Measurements from ENCODE around the gene PRKCA. TPM values are rescaled to one million over a fixed set of nuclear protein-coding genes. Genes with fewer than 3 reads are reported as not detected.

PRKCA gene
- total and polyA plus RNA-seq, 9 of the 15 experiments (the other 6 are each of a cell fraction or from before 2014, with no cell fraction given) = 3.2 to 33.0 (median 17.8) TPM

DNA sequence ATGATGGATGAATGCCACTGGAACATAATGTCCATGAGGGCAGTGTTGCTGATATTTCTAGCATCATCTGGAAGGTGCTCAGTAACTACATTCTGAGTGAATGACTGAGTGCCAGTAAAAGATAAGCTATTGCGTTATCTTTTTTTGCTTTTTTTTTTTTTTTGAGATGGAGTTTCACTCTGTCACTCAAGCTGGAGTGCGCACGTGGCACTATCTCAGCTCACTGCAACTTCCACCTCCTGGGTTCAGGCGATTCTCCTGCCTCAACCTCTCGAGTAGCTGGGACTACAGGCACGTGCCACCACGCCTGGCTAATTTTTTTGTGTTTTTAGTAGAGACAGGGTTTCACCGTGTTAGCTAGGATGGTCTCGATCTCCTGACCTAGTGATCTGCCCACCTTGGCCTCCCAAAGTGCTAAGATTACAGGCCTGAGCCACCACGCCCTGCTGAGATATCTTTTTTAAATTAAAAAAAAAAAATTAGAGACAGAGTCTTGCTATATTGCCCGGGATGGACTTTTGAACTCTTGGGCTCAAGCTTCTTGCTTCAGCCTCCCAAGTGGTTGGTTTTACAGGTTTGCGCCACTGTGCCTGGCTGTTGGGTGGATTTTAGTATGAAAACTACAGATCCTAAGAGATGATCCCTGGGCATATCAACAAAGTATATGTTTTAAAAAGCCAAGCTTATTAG is 43.7 kb downstream of the PRKCA start (continued):
- TF ChIP-seq, protein P1, sequence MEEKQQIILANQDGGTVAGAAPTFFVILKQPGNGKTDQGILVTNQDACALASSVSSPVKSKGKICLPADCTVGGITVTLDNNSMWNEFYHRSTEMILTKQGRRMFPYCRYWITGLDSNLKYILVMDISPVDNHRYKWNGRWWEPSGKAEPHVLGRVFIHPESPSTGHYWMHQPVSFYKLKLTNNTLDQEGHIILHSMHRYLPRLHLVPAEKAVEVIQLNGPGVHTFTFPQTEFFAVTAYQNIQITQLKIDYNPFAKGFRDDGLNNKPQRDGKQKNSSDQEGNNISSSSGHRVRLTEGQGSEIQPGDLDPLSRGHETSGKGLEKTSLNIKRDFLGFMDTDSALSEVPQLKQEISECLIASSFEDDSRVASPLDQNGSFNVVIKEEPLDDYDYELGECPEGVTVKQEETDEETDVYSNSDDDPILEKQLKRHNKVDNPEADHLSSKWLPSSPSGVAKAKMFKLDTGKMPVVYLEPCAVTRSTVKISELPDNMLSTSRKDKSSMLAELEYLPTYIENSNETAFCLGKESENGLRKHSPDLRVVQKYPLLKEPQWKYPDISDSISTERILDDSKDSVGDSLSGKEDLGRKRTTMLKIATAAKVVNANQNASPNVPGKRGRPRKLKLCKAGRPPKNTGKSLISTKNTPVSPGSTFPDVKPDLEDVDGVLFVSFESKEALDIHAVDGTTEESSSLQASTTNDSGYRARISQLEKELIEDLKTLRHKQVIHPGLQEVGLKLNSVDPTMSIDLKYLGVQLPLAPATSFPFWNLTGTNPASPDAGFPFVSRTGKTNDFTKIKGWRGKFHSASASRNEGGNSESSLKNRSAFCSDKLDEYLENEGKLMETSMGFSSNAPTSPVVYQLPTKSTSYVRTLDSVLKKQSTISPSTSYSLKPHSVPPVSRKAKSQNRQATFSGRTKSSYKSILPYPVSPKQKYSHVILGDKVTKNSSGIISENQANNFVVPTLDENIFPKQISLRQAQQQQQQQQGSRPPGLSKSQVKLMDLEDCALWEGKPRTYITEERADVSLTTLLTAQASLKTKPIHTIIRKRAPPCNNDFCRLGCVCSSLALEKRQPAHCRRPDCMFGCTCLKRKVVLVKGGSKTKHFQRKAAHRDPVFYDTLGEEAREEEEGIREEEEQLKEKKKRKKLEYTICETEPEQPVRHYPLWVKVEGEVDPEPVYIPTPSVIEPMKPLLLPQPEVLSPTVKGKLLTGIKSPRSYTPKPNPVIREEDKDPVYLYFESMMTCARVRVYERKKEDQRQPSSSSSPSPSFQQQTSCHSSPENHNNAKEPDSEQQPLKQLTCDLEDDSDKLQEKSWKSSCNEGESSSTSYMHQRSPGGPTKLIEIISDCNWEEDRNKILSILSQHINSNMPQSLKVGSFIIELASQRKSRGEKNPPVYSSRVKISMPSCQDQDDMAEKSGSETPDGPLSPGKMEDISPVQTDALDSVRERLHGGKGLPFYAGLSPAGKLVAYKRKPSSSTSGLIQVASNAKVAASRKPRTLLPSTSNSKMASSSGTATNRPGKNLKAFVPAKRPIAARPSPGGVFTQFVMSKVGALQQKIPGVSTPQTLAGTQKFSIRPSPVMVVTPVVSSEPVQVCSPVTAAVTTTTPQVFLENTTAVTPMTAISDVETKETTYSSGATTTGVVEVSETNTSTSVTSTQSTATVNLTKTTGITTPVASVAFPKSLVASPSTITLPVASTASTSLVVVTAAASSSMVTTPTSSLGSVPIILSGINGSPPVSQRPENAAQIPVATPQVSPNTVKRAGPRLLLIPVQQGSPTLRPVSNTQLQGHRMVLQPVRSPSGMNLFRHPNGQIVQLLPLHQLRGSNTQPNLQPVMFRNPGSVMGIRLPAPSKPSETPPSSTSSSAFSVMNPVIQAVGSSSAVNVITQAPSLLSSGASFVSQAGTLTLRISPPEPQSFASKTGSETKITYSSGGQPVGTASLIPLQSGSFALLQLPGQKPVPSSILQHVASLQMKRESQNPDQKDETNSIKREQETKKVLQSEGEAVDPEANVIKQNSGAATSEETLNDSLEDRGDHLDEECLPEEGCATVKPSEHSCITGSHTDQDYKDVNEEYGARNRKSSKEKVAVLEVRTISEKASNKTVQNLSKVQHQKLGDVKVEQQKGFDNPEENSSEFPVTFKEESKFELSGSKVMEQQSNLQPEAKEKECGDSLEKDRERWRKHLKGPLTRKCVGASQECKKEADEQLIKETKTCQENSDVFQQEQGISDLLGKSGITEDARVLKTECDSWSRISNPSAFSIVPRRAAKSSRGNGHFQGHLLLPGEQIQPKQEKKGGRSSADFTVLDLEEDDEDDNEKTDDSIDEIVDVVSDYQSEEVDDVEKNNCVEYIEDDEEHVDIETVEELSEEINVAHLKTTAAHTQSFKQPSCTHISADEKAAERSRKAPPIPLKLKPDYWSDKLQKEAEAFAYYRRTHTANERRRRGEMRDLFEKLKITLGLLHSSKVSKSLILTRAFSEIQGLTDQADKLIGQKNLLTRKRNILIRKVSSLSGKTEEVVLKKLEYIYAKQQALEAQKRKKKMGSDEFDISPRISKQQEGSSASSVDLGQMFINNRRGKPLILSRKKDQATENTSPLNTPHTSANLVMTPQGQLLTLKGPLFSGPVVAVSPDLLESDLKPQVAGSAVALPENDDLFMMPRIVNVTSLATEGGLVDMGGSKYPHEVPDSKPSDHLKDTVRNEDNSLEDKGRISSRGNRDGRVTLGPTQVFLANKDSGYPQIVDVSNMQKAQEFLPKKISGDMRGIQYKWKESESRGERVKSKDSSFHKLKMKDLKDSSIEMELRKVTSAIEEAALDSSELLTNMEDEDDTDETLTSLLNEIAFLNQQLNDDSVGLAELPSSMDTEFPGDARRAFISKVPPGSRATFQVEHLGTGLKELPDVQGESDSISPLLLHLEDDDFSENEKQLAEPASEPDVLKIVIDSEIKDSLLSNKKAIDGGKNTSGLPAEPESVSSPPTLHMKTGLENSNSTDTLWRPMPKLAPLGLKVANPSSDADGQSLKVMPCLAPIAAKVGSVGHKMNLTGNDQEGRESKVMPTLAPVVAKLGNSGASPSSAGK (IDR thresholded peaks at IDR 0.05) = peak; percentile 89
- TF ChIP-seq NCOR1 (IDR thresholded peaks at IDR 0.05) (peak; percentile 53), C11orf30 (IDR thresholded peaks at IDR 0.05; ENCODE audit: low read depth) (0 out of 2 replicates have a peak, but pooled peaks have one; percentile 11), MAFG (tag; conservative IDR thresholded peaks at IDR 0.05) (0 out of 2 replicates have a peak, but pooled peaks have one; percentile 40), ZNF644 (tag; IDR thresholded peaks at IDR 0.05; ENCODE audit: low read depth) (peak; percentile 70; the same call in 1 of the 2 replicates), TAL1 (IDR thresholded peaks at IDR 0.05) (peak; percentile 70)
- TF ChIP-seq, protein P2, sequence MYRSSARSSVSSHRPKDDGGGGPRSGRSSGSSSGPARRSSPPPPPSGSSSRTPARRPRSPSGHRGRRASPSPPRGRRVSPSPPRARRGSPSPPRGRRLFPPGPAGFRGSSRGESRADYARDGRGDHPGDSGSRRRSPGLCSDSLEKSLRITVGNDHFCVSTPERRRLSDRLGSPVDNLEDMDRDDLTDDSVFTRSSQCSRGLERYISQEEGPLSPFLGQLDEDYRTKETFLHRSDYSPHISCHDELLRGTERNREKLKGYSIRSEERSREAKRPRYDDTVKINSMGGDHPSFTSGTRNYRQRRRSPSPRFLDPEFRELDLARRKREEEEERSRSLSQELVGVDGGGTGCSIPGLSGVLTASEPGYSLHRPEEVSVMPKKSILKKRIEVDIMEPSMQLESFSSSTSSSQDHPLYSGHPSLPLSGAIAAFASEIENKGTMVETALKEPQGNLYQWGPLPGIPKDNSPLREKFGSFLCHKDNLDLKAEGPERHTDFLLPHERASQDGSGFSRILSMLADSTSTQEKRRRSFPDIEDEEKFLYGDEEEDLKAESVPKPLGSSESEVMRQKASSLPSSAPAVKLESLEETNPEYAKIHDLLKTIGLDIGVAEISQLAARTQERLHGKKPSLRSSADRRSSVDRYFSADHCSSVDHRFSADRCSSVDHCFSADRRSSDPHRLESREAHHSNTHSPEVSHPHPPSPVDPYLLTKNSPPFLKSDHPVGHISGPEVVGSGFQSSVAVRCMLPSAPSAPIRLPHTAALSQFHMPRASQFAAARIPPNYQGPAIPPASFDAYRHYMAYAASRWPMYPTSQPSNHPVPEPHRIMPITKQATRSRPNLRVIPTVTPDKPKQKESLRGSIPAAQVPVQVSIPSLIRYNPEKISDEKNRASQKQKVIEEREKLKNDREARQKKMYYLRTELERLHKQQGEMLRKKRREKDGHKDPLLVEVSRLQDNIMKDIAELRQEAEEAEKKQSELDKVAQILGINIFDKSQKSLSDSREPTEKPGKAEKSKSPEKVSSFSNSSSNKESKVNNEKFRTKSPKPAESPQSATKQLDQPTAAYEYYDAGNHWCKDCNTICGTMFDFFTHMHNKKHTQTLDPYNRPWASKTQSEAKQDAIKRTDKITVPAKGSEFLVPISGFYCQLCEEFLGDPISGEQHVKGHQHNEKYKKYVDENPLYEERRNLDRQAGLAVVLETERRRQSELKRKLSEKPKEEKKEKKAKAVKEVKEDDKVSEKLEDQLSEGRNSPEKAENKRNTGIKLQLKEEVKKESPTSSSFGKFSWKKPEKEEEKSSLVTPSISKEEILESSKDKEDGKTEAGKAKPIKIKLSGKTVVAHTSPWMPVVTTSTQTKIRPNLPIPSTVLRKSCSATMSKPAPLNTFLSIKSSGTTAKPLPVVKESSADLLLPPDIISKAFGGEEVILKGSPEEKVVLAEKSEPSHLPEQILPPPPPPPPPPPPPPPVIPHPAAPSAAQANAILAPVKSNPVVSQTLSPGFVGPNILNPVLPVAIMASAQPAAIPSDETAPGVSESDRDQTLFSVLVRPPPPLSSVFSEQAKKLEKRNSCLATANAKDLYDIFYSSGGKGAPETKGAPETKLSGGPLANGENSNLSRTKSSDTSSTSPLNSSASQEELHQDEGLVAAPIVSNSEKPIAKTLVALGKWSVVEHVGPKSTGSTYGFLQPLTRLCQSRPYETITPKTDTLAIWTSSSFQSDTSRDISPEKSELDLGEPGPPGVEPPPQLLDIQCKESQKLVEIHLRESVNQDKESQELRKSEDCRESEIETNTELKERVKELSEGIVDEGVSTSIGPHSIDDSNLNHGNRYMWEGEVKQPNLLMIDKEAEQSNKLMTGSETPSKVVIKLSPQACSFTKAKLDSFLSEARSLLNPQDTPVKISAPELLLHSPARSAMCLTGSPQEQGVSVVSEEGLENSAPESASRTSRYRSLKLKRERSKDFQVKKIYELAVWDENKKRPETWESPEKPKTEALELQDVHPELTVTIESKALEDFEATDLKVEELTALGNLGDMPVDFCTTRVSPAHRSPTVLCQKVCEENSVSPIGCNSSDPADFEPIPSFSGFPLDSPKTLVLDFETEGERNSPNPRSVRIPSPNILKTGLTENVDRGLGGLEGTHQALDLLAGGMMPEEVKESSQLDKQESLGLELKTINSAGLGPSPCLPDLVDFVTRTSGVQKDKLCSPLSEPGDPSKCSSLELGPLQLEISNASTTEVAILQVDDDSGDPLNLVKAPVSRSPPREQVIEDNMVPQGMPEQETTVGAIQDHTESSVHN (IDR thresholded peaks at IDR 0.05; ENCODE audit: borderline replicate concordance in 1 of 2, low read depth in 1 of 2) = peak in 1 of 2 experiments; percentile 81; a peak in 2 of 4 replicates

All from K562 (cell line).